ENCODE data around the gene KRT83. TPM values are rescaled to one million over a fixed set of nuclear protein-coding genes. Genes with fewer than 3 reads are reported as not detected.
"Not testable (repeated sequence)": the region's sequence is repeated elsewhere in the genome, so short reads cannot be mapped to it uniquely, and the experiment has no call there.

The KRT83 gene
- total RNA-seq, 2 experiments from 2014 or later: not detected

DNA sequence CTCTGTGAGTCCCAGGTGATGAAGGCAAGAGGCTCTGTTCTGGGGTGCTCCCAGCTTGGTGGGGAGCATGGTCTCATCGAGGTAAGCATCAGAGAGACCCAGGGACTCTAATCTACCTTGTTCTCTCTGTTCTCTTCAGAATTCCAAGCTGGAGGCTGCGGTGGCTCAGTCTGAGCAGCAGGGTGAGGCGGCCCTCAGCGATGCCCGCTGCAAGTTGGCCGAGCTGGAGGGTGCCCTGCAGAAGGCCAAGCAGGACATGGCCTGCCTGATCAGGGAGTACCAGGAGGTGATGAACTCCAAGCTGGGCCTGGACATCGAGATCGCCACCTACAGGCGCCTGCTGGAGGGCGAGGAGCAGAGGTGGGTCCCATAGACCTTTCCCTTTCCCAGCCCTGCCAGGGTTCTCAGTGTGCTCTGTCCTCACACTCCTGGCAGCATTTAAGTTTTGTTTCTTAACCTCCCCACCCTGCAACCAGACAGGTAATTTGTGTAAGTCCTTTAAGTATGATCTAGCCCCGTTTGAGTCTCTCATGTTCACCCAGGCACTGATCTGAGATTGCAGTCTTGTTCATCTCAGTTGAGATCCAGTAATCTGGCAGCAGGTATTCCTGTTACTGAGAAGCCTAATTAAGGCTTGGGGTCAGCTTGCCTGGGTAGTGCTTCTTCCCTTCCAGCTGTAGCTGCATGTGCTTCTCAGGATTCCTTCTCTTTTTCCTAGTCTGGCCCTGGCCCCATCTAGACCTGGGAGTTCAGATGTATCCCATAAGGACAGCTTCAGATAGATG is 15.1 kb downstream of the KRT83 start:
- H3K4me3 Mint-ChIP-seq: no peak overlapping the region
- POLR2A ChIA-PET: no interaction called here
- no peak overlapping the region for H3K27ac Mint-ChIP-seq
- no peaks in the 10 kb centered on the region for H3K36me3 Mint-ChIP-seq (ENCODE audit: low read depth)
- CTCF ChIA-PET: interaction anchor here (0.6 to 2.4 kb wide), 10 partner anchors 11 to 152 kb away, joined by 3 to 14 read pairs (median 4); partner anchors contain the start of gene KRT86
- peak; percentile 34 for TF ChIP-seq CTCF (IDR thresholded peaks at IDR 0.05)
- peaks cover 15% of the 10 kb centered on the region for H3K4me1 Mint-ChIP-seq (ENCODE audit: low read depth)
- no peaks in the 10 kb centered on the region for H3K9me3 Mint-ChIP-seq
- peaks cover 43% of the 10 kb centered on the region for H3K27me3 Mint-ChIP-seq
- no peak for ATAC-seq
- intact Hi-C loops (cut with micrococcal nuclease): no loop called here
- DNase-seq: peak; percentile 12

GRCh38 chr12:52304941-52305411 is 16.2 kb downstream of the KRT83 start:
- CTCF ChIA-PET: interaction anchor here (2.0 kb wide), 1 partner anchor 10 kb away, joined by 5 read pairs; no protein-coding TSS in a partner anchor

DNA sequence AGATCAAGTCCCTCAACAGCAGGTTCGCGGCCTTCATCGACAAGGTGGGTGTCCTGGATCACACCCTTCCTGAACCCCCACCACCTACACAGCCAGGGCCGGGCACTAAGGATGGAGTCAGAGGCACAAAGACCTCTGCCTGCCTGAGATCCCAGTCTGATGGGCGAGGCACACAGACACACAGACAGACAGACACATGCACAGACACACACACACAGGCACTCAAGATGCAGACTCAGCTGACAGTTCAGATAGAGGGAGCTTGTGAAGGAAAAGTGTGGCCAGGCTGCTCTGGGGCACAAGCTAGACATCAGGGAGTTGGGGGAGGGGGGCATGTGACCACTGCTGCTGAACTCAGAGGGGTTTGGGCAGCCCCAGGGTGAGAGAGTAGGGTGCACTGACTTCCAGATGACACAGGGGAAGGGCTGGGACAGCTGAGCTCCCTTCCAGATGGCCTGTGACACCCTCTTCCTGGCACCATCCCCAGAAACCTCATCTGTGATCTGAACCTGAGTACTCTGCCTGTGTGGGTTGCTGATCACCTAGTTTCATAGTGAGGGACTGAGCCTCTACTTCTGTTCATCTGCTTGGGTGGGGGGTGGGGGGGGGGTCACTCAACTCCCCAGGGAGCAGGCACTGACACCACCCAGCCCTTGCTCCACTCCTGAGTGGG is 18.8 kb downstream of the KRT83 start:
- H3K9me3 Mint-ChIP-seq; CTCF ChIA-PET; H3K4me3 Mint-ChIP-seq; POLR2A ChIA-PET; H3K27ac Mint-ChIP-seq; ATAC-seq; H3K36me3 Mint-ChIP-seq (ENCODE audit: low read depth); intact Hi-C loops (cut with micrococcal nuclease); DNase-seq: not testable (repeated sequence)
- H3K27me3 Mint-ChIP-seq: peaks cover 23% of the 10 kb centered on the region
- peaks cover 12% of the 10 kb centered on the region for H3K4me1 Mint-ChIP-seq (ENCODE audit: low read depth)

More at GRCh38 chr12:52304941-52305411, 16.2 kb downstream of the KRT83 start:
- H3K9me3 Mint-ChIP-seq; H3K27ac Mint-ChIP-seq; POLR2A ChIA-PET; H3K4me3 Mint-ChIP-seq; intact Hi-C loops (cut with micrococcal nuclease); H3K36me3 Mint-ChIP-seq (ENCODE audit: low read depth): not testable (repeated sequence)
- Mint-ChIP-seq H3K4me1 (ENCODE audit: low read depth) (peaks cover 15% of the 10 kb centered on the region), H3K27me3 (peaks cover 39% of the 10 kb centered on the region)
- ATAC-seq: peak; percentile 70
- DNase-seq: peak; percentile 63

DNA sequence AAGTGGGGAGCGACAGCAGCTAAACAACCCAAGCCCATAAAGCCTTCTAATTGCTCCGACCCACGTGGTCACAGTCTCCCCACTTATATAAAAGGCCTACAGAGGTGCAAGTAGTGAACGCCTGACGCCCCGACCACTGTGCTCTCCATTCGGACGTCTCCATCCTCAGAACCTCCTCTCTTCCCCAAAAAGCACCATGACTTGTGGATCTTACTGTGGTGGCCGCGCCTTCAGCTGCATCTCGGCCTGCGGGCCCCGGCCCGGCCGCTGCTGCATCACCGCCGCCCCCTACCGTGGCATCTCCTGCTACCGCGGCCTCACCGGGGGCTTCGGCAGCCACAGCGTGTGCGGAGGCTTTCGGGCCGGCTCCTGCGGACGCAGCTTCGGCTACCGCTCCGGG is 19.5 kb downstream of the KRT83 start:
- Mint-ChIP-seq H3K27me3 (peaks cover 17% of the 10 kb centered on the region), H3K4me1 (ENCODE audit: low read depth) (peaks cover 12% of the 10 kb centered on the region)
- POLR2A ChIA-PET; DNase-seq; H3K27ac Mint-ChIP-seq; H3K9me3 Mint-ChIP-seq; intact Hi-C loops (cut with micrococcal nuclease); H3K36me3 Mint-ChIP-seq (ENCODE audit: low read depth); CTCF ChIA-PET; H3K4me3 Mint-ChIP-seq; ATAC-seq: not testable (repeated sequence)

DNA sequence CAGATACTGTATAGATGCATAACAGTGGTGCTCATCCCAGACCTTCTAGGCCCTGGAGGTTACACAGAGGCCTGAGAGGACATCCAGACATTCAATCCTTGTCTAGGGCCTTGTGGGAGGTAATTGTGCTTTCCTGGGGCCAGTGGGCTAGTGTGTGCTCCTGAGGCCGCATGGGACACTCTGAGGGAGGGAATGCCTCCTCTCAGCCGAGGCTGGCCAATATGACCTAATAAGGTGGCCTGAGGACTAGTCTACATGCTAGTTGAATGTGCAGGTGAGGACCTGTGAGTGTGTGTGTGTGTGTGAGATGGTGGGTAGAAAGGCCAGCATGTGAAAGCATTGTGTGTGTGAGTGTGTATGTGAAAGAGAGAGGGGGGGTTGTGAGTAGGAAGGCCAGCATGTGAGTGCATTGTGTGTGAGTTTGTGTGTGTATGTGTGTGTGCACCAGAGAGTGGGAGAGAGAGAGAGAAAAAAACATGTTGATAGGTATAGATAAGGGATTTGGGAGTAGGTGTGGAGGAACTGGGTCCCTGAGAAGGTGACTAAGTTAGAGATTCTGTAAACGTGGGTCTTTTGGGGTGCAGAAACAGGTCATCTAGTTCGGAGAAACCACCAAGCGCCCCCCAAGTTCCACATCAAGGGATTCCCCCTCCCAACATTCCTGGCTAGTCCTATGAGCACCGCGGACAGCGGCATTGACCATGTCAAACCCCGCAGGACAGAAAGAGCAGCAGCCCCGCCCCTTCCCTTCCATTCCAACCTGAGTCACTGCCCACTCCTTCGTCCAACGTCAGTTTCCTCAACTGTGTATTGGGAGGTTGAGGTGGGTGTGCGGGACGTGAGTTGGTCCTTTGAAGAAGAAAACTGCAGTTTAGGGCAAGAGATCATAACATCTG is 20.2 kb downstream of the KRT83 start:
- intact Hi-C loops (cut with micrococcal nuclease): no loop called here
- Mint-ChIP-seq H3K4me3 (no peak overlapping the region), H3K9me3 (no peaks in the 10 kb centered on the region), H3K27ac (no peak overlapping the region), H3K36me3 (ENCODE audit: low read depth) (no peaks in the 10 kb centered on the region), H3K4me1 (ENCODE audit: low read depth) (peaks cover 12% of the 10 kb centered on the region), H3K27me3 (peaks cover 13% of the 10 kb centered on the region)
- no peak for TF ChIP-seq CTCF (IDR thresholded peaks at IDR 0.05)
- CTCF ChIA-PET: no interaction called here
- DNase-seq (no peak), ATAC-seq (no peak)
- POLR2A ChIA-PET: no interaction called here

DNA sequence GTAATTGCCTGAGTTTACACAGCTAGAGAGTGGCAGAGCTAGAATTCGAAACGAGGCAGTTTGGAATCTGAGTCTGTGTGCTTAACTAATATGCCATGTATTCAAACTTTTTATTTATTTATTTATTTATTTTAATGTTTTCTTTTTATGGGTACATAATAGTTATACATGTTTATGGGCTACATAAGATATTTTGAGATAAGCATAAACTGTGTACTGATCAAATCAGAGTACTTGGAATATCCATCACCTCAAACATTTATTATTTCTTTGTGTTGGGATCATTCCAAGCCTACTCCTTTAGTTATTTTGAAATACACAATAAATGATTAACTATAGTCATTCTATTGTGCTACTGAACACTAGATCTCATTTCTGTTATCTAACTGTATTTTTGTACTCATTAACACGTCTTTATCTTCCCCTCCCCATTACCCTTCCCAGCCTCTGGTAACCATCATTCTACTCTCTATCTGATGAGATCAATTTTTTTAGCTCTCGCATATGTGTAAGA is 22.5 kb downstream of the KRT83 start:
- Mint-ChIP-seq H3K27ac (no peak overlapping the region), H3K9me3 (no peaks in the 10 kb centered on the region), H3K4me1 (ENCODE audit: low read depth) (no peaks in the 10 kb centered on the region), H3K36me3 (ENCODE audit: low read depth) (no peaks in the 10 kb centered on the region), H3K27me3 (peaks cover 11% of the 10 kb centered on the region), H3K4me3 (no peak overlapping the region)
- ChIA-PET POLR2A (no interaction called here), CTCF (interaction anchor here (1.1 kb wide), 1 partner anchor 20 kb away, joined by 3 read pairs; no protein-coding TSS in a partner anchor)
- intact Hi-C loops (cut with micrococcal nuclease): no loop called here
- DNase-seq (no peak), ATAC-seq (no peak)
- no peak for TF ChIP-seq CTCF (IDR thresholded peaks at IDR 0.05)

Measured in activated CD8-positive, alpha-beta T cell treated with anti-CD3 and anti-CD28 coated beads for 36 hours (primary cell).